Dedifferentiated amniotic fluid mesenchymal stem cell (primary cell): ENCODE measurements around the gene CHMP1A.

Source experiments
- DNase-seq: peaks from one replicate; pipeline ENCODE4 v3.0.0-alpha.2; 2016; ENCODE audit errors: extremely low spot score

The CHMP1A gene

GRCh38 chr16:89602952-89603590 is 54.4 kb downstream of the CHMP1A start:
- no peak for DNase-seq

DNA sequence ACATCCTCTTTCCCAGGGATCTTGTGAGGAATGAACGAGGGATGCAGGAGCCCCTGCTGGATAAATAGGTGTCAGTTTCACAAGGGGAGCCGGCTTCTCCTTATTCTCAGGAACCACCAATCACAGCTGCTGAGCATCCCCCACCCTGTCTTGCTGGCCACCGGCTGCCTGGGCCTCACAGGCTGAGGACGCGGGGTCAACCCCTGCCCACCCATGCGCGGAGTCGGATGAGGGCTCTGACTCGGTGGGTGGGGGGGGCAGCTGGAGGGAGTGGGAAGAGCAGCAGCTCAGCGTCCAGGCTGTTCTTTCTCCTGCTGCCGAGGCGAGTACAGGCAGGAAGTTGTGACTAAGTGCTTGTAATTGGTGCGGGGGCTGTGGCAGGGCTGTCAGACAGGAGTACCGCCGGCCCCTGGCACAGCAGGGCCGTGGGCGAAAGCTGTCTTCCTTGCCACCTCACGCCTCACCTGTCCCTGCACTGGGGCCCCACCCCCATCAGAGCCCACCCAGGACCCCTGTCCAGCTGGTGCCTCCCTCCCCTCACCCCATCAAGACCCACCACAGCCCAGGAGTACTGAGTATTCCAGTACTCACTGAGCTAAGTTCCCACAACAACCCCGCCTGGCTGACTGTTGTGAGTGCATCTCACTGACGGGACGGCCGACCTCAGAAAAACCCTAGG is 55.1 kb downstream of the CHMP1A start:
- DNase-seq = peak; percentile 67

- DNase-seq = no peak
Observed at GRCh38 chr16:89601906-89602272, 55.6 kb downstream of the CHMP1A start.

GRCh38 chr16:89600956-89601355 is 56.6 kb downstream of the CHMP1A start:
- DNase-seq = no peak

- no peak for DNase-seq
Observed at GRCh38 chr16:89600427-89600826, 57.1 kb downstream of the CHMP1A start.

- no peak for DNase-seq
Observed at GRCh38 chr16:89599902-89600301, 57.6 kb downstream of the CHMP1A start.

GRCh38 chr16:89599451-89599858 is 58.1 kb downstream of the CHMP1A start:
- DNase-seq = no peak

DNA sequence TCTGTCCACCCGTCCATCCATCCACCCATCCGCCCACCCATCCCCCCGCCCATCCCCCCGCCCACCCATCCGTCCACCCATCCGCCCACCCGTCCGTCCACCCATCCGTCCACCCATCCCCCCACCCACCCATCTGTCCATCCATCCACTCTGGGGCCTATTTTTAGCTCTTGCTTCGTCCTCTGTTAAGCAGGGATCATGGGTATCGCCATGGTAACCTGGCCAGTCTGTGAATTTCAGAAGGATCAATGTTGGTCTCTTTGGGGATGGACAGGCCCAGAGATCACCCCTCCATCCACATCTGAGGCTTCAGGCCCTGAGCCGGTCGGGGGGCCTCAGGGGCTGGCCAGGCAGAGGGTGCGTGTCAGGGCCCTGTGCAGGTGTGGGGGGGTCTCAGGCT is 59.3 kb downstream of the CHMP1A start:
- DNase-seq = no peak

DNA sequence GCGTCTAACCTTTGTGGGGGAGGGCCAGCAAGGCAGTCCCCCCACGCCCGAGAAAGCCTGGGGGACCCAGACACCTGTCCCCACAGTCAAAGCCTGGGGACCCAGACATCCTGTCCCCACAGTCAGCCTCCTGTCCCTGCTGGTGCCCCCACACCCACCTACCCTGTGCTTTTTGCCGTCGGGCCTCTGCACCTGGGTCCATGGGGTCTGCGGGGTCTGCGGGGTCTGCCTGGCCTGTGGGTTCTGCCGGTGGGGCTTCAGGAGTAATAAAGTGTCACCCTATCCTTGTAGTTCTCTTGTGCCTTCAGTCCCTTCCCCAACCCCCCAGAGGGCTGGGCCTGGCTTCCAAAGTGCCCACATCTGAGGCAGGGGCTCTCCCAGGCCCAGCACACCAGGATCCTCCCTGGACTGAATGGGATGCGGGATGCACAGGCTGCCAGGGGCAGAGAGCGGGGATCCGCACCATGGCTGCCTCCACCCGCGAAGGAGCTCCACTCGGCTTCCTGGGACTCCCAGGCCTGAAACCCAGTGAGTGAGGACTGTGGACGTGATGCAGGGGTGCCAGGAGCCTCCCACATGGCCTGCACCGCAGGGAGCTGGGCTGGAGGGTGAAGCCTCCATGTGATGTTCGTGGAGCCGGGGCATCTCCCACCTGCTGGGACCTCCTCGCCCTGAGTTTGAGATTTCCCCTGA is 60.4 kb downstream of the CHMP1A start:
- no peak for DNase-seq

- DNase-seq = no peak
Observed at GRCh38 chr16:89596061-89596689, 61.3 kb downstream of the CHMP1A start.

DNA sequence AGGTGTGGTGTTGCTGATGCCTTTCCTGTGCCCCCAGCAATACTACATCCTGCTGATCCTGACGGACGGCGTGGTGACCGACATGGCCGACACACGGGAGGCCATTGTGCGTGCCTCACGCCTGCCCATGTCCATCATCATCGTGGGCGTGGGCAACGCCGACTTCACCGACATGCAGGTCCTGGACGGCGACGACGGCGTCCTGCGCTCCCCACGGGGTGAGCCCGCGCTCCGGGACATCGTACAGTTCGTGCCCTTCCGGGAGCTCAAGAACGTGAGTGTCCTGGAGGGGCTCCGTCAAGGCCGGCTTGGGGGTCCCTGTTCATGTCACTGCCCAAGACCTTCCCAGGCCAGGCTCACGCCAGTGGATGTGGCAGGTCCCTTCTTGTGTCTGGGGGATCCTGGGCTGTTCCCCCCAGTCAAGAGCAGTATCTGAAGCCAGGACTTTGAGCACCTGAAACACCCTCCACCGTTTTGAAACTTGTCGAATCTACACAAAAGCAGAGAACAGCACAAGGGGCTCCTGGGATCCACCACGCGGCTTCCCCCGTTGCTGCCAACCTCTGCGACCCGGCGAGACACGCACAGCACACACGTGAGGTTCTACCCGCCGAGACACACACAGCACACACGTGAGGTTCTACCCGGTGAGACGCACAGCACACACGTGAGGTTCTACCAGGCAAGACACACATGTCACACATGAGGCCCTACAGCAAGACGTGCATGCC is 62.0 kb downstream of the CHMP1A start:
- no peak for DNase-seq
